Activated CD4-positive, alpha-beta T cell treated with anti-CD3 and anti-CD28 coated beads for 4 hours (primary cell): ENCODE results near the gene TMEM223.
"Not testable (repeated sequence)": the region's sequence is repeated elsewhere in the genome, so short reads cannot be mapped to it uniquely, and the experiment has no call there.

Experiments
- DNase-seq, 2 donors: peaks; one replicate each; pipeline ENCODE4 v3.0.0-alpha.2; 2020

TMEM223 gene, protein sequence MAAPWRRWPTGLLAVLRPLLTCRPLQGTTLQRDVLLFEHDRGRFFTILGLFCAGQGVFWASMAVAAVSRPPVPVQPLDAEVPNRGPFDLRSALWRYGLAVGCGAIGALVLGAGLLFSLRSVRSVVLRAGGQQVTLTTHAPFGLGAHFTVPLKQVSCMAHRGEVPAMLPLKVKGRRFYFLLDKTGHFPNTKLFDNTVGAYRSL

DNA sequence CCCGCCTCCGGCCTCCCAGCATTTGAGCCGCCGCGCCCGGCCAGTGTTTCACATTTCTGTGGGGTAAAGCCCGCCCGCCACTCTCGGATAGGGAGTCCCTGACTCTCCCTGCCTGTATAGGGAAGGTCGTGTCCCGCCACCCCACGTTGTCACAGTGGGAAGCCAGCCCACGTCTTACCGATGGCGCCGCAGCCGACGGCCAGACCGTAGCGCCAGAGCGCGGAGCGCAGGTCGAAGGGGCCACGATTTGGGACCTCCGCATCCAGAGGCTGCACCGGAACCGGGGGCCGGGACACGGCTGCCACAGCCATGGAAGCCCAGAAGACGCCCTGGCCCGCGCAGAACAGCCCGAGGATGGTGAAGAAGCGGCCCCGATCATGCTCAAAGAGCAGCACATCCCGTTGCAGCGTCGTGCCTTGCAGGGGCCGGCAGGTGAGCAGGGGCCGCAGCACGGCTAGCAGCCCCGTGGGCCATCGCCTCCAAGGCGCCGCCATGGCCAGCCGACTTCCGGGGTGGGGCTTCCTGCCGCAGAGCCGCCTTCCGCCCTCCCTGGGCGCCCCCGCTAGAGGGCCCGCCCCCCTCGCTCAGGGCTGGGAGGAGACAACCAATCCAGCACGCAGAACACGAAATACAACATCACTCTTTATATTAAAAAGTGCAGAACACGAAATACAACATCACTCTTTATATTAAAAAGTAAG lies at the start of gene TMEM223:
Gene TMEM223, minus strand, starts transcription at position 506 of the 701 bp plus-strand sequence. Its CDS starts 12 bp downstream, at position 494.
- peak; percentile 86 to 87 for DNase-seq

DNA sequence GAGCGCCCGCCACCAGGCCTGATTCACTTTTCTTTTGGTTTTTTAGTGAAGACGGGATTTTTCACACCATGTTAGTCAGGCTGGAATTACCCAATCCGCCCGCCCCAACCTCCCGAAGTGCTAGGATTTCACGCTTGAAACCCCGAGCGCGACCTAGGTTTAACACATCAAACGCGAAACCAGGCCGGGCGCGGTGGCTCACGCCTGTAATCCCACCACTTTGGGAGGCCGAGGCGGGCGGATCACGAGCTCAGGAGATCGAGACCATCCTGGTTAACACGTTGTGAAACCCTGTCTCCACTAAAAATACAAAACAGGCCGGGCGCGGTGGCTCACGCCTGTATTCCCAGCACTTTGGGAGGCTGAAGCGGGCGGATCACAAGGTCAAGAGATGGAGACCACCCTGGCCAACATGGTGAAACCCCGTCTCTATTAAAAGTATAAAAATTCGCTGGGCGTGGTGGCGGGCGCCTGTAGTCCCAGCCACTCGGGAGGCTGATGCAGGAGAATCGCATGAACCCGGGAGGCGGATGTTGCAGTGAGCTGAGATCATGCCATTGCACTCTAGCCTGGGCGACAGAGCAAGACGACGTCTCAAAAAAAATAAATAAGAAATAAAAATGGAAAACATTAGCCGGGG lies 49.0 kb upstream of the TMEM223 start:
- DNase-seq, result peak; percentile 66 to 75

DNA sequence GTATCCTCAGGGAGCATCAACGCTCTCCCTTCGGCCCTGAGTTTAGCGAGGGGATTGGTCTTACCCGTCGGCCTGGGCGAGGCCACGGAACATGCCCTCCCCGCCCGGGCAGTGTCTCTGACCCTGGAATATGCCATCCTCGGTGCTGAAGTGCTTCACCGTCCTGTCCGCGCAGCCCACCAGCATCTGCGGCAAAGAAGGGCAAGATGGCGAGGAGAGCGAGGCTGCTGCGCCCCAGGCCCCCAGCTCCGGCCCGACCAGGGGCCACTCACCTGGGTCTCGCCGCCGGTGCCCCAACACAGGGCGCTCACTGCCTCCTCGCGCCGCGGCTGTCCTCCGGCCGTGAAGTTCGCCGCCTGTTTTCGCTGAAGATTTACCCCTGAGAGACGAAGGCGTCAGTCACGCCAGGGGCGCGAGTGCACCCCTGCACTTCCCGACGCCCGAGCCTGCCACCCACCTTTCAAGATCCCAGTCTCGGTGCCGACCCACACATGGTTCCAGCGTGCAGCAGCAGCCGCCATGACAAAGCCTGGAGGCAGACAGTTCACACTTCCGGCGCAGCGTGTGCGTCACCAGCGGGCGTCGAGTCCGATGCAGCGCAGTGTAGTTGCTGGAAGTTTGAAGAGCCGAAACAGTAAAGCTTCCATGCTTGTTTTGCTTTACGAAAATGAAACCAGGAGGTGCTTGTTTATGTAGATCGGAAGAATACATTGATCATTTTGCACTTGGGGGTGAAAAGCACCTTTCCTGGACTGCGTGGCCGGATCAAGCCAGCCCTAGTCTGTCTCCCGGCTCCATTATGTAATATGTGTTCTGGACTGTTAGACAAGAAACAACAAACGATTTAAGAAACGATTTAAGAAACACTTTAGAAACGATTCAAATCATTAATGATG lies 47.5 kb upstream of the TMEM223 start, which contains the start of gene WDR74:
Gene WDR74, minus strand, starts transcription at position 541 of the 896 bp plus-strand sequence. Its CDS starts 20 bp downstream, at position 521.
- peak; percentile 89 for DNase-seq

DNA sequence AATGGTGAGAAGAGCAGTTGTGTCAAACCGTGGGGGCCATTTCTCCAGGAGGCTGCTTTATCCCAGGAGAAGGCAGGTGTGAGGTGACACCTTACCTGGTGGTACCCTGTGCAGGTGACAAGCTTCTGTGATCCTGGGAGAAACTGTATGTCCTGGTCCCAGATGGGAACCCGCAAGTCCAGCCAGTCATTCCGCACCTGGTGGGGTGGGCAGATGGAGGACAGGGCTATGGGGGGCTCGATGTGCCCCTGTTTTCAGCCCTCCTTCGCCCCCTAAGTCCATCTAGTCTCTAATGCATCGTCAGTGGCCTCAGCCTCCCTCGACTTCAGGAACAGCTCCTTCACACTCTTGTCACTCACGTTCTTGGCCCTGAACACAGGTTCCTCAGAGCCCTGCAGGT lies 43.5 kb upstream of the TMEM223 start:
- DNase-seq, result no peak

DNA sequence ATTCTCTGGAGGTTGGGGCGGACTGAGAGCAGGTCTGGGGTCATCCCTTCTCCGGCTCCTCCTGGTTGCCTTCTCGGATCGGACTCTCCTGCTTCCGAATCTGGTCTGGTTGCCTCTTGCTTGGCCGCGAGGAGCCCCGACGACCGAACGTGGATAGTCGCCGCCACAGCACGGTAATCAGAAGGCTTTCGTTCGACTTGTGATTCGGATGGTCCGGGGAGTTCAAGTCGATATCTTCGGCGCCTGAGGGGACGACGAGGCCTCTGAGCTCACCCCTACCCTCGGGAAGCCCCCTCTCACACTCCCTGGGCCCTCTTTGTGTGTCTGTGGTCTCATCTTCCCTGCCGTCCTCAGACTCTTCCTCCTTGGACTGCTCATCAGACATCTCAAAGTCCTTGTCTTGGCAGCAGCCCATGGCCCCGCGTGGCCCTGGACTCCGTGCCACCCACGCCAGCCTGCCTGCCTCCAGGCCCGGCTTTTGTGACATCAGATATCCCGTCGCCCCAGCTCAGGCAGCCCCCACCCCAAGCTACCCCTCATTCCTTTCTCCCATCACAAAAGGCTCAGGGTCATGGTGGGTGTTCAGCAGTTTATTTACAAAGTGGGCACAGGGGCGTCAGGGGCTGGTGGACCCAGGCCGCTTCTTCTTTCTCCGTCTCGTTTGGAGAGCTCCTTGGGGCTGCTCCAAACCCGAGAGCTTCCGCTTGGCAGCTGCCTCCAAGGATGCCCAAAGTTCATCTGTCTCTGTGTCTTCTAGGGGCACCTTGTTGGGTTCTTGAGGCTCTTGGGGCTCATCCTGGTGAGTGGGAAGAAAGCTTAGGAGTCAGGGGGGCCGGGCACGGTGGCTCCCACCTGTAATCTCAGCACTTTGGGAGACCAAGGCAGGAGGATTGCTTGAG lies 40.8 kb upstream of the TMEM223 start, which contains the start of gene TEX54:
Gene TEX54, minus strand, starts transcription at position 506 of the 899 bp plus-strand sequence.
- DNase-seq, result no peak

DNA sequence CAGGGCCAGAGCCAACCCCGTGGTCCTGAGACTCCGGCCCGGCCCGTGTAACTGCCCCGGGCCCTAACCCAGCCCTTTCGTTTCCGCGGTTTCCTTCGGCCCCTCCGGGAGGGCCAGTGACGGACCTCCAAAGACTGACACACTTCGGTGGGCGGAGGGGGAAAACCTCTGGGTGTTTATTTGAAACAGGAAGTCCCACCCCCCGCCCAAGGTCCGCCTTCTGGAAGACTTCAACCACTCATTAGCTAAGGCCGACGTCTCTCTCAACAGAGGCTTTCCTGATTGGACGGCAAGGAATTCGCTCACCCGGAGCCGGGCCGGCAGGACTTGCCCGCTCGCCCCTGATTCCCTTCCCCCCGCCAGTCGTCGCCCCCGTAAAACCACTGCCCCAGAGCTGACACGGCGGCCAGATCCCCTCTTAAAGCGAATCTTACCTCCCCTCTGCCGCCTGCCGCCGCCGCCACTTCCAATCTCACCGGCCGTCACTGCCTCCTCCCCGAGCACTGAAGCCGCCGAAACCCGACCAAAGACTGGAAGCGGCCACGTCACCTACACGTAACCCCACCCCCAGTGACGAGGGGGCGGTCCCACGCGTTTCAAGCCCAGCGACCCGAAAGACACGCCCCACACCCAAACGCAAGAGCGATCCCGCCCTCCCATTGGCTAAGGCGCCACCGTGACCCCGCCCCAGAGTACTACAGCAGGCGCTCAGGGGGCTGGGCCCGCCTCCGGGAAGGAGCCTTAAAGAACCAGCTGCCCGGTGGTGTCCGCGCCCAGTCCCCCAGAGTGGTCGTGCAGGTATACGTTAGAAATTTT lies 39.9 kb upstream of the TMEM223 start, which contains the start of gene STX5:
Gene STX5, minus strand, starts transcription at position 532 of the 816 bp plus-strand sequence. CDS start 808 bp downstream, outside the sequence.
- DNase-seq, result peak; percentile 100

DNA sequence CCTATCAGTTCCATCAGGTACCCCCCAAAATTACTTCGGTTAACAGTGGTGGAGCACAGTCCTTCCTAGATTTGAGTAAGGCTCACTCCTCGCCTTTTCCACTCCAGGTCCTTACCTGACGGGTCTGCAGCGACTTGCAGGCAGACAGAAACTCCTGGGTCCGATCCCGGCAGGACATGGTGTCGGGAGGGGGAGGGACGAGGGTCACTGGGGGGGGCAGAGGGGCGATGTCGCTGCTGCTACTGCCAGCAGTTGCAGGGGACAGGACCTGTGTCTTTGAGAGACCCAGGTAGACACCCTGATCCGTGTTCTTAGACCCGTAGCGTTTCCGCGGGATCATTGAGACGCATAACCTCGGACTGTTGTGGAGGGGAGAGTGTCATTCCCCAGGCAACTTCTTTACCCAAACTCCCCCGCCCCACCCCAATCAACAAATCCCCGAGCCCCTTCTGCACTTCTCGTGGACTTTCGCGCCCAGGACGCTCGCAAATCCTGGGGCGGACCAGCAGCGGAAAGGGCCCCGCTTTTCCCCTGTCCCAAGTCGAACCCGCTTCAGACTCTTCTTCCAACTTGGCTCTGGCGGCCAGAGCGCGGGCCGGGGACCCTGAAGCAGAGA lies 39.2 kb upstream of the TMEM223 start:
- no peak for DNase-seq

DNA sequence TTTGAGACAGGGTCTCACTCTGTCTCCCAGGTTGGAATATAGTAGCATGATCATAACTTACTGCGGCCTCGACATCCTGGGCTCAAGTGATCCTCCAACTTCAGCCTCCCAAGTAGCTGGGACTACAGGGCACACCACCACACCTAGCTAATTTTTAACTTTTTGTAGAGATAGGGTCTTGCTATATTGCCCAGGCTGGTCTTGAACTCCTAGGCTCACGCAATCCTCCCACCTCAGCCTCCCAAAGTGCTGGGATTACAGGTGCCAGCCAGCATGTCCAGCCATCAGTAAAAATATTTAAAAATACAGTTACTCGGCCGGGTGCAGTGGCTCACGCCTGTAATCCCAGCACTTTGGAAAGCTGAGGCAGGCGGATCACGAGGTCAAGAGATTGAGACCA lies 36.3 kb upstream of the TMEM223 start:
- not testable (repeated sequence) for DNase-seq

DNA sequence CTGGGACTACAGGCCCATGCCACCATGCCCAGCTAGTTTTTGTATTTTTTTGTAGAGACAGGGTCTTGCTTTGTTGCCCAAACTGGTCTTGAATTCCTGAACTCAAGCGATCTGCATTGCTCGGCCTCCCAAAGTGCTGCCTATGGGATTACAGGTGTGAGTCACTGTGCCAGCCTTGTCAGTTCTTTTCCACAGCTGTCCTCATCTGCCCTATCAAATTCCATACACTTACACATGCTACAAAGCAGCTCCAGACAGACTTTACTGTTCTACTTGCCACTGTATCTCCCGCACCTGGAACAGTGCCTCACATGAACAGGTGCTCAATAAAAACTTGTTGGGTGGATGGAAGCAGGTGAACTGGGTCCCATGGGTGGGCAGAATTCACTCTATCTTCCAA lies 31.9 kb upstream of the TMEM223 start:
- DNase-seq, result no peak

DNA sequence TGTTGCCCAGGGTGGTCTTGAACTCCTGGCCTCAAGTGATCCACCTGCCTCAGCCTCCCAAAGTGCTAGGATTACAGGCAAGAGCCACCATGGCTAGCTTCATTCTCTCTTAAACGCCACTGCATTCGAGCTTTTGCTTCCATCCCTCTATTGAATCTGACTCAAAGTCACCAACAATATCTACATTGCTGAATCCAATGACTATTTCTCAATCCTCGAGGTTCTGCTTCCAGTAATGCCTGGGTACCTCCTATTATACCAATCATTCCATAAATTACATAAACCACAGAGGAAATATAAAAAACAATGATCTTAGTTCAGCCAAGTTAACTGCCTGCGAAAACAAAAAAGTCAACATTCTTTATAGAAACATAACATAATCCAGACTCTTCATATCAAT lies 25.3 kb upstream of the TMEM223 start:
- DNase-seq, result no peak

DNA sequence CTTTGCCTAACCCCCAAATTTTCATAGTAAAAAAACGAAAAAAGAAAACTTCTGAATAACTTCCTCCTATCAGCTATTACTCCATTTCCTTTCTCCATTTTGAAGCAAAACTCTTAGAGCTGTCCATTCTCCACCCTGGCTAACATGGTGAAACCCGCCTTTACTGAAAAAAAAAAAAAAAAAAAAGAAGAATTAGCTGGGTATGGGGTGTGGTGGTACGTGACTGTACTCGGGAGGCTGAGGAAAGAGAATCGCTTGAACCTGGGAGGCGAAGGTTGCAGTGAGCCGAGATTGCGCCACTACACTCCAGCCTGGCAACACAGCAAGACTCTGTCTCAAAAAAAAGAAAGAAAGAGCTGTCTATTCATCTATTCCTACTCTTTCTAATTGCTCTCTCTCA lies 24.8 kb upstream of the TMEM223 start:
- no peak for DNase-seq

DNA sequence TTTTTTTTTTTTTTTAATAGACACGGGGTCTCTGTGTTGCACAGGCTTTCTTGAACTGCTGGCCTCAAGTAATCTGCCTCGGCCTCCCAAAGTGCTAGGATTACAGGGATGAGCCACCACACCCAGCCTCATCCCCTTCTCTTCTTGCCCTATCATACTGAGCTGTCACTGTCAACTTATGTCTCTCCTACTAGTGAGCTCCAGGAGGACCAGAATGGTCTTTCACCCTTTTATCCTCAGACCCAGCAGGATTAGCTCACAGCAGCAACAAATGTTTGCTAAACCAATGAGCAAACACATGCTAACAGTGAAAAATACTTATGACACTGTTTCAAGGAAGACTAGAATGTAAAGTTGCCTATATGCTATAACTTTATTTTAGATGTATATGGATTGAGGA lies 19.9 kb upstream of the TMEM223 start:
- DNase-seq, result no peak

DNA sequence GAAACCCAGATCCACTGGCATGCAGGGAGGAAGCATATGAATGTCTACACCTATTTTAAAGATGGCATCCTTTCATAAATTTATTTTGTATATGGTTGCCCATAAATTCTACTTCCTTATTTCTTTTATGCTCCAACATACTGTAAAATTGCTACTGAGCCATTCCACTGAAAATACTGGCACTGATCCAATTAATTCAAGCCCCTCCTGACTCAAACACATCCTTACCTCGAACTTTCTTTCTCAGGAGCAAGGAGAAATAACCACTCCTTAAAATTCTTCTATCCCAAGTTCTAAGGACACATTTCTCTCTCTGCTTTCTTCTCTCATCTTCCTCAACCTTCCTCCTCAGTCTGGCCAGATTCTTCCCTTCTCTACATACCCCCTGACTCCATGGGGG lies 18.9 kb upstream of the TMEM223 start:
- no peak for DNase-seq

DNA sequence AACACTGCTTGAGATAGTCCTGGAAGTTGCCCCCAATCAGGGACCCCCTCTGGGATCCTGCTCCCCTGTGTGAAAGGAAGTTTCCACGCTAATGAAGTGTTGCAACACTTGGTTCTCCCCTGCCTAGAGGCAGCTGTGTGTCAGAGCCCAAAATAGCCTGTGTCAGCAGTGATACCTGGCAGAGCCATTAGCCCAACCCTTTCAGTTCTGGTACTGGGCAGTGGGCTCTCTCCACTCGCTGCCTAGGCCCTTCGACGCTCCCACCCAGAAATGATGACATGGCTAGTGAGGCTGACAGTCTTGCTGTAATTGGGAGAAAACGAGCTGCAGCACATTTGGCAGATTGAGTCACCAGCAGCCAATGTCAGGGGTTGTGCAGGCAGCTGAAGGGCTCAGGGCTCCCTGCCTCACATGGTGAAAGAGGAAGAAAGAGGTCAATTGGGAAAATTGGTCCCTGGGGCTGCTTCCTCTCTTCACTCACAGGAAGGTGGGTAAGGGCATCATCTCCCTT lies 14.9 kb upstream of the TMEM223 start:
- no peak for DNase-seq

DNA sequence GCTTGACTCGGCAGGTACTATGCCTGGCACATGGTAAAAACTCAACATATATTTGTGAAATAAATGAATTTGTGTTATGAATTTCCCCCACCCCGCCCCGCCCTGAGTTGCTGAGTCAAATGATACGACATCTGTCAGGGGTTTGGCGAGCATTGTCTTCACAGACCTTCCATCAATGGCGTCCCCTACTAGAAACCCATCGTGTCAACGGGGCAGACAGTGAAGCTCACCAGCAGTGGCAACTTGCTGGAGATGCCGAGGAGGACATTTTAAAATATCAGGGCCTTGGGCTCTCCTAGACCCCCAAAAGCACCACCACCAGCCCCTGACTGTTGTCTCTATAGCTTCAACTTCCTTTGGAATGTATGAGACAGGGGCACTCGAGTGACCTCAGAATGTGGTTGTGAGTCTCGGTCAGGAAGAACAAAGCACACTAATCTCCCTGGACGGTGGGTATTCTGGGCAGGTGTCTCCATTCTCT lies 14.2 kb upstream of the TMEM223 start:
- peak; percentile 30 to 31 for DNase-seq

DNA sequence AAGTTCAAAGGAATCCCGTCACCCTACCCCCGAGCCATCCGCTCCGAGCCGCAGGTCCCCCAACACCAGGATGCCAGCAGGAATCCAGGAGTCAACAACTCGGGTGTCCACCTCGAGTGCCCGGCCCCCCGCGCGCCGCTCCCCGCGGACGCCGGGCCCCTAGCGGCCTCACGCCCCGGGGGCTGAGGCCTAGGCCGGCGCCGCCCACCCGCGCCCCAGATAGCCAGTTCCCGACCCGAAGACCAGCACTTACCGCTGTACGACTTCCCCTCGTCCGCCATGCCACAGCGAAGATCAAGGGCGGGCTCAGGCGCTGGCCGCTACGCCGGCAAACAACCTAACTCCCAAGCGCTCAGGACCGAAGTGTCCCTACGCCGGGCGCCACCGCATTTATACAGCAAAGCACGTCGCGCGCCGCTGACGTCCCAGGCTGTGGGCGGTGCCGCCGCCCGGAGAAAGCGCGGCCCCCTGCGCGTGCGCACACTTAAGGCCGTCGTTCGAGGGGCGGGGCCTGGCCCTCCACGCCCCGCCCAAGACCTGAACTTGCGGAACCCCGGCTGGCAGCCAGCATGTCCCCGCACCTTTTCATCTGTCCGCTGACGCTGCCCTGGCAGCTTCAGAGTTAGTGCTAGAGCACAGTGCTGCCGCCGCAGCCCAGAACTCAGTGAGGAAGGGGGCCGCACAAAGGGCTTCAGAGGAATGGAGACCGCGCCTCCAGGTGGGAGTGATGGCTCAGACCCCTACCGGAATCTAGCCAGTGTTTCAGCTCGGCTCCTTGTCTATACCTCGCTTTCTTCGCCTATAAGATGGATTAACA lies 13.5 kb upstream of the TMEM223 start, which contains the start of gene NXF1:
Gene NXF1, minus strand, starts transcription at position 365 of the 817 bp plus-strand sequence. Its CDS starts 84 bp downstream, at position 281.
- peak; percentile 95 to 96 for DNase-seq

DNA sequence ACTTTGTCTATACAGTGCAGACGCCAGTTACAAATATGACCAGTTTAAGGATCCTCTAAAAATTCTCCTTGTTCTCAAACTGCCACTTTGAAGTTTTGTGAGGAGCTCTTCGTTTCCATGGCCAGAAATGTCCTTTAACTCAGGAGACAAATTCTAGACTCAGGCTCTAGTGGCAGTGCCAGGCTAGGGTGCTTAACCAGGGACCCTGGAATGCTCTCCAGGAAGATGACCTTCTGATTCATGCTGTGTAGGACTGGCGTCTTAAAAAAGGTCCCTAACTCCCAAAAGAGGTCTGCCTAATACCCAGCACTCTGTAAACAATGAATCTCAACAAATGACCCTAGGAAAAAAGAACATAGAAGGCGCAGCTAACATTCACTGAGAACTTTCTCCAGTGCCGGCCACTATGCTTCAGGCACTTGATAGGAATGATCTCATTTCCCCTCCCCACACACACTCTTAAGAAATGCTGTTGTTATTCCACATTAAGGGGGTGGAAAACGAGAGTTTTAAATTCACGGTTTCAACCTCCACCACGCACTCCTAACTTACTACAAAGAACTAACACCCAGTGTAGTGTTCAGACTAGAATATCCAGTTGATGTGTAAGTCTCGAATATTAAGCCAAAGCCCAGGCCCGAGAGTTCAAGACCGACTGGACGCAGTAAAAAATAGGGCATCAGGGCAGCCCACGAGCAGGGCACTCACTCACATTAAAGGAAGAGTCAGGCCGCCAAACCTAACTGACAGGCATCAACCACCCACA lies 12.7 kb upstream of the TMEM223 start:
- DNase-seq, result no peak

DNA sequence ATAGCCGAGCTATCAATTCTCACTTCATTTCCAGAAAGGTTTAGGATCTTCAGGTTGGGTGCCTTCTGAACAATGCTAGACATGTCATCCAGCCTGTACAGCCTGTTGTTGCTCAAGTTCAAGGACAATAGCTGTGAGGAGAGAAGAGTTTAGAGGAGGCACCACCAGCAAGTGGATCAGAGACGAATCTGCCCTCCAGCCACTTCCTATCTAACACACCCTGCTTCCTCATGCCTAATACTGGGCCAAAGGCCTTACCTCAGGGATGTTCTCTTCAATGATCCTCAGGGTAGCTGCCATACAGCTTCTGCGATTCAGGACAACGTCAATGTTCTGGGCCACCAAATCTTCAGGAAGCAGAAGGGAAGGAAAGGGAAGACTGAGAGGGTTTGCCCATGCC lies 9.3 kb upstream of the TMEM223 start:
- DNase-seq, result no peak
